Measurements from ENCODE around the gene ITGB3.

ITGB3 gene

DNA sequence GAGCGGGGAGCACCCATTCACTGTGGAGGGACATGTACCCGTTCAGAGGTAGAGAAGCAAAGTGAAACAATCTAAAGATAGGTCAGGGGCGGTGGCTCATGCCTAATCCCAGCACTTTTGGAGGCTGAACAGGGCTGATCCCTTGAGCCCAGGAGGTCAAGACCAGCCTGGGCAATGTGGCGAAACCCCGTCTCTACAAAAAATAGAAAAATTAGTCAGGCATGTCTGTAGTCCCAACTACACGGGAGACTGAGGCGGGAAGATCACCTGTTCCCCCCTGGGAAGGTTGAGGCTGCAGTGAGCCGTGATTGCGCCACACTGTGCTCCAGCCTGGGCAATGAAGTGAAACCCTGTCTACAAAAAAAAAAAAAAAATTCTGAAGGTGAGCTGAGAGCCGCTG, 22.8 kb upstream of the ITGB3 start:
- no peaks in the 10 kb centered on the region for H3K9me3 Mint-ChIP-seq
- H3K27ac Mint-ChIP-seq: no peak overlapping the region
- H3K4me3 Mint-ChIP-seq: no peak overlapping the region
- H3K27me3 Mint-ChIP-seq: peaks cover 6% of the 10 kb centered on the region
- H3K36me3 Mint-ChIP-seq (ENCODE audit: low read depth): no peaks in the 10 kb centered on the region
- H3K4me1 Mint-ChIP-seq (ENCODE audit: low read depth): peaks cover 15% of the 10 kb centered on the region

GRCh38 chr17:47231334-47231733, 22.3 kb upstream of the ITGB3 start:
- H3K27ac Mint-ChIP-seq: no peak overlapping the region
- H3K4me3 Mint-ChIP-seq: no peak overlapping the region
- no peaks in the 10 kb centered on the region for H3K36me3 Mint-ChIP-seq (ENCODE audit: low read depth)
- peaks cover 15% of the 10 kb centered on the region for H3K4me1 Mint-ChIP-seq (ENCODE audit: low read depth)
- H3K9me3 Mint-ChIP-seq: no peaks in the 10 kb centered on the region
- H3K27me3 Mint-ChIP-seq: peaks cover 6% of the 10 kb centered on the region

DNA sequence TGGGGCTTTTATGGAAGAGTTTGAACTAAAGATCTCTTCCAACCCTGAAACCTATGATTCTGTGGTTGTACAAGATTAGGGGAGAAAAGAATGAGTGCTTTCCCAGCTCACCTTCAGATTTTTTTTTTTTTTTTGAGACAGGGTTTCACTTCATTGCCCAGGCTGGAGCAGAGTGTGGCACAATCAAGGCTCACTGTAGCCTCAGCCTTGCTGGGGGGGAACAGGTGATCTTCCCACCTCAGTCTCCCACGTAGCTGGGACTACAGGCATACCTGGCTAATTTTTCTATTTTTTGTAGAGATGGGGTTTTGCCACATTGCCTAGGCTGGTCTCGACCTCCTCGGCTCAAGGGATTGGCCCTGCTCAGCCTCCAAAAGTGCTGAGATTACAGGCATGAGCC, 21.8 kb upstream of the ITGB3 start:
- Mint-ChIP-seq H3K4me1 (ENCODE audit: low read depth) (peaks cover 15% of the 10 kb centered on the region), H3K9me3 (no peaks in the 10 kb centered on the region), H3K36me3 (ENCODE audit: low read depth) (no peaks in the 10 kb centered on the region), H3K4me3 (no peak overlapping the region), H3K27me3 (peaks cover 6% of the 10 kb centered on the region), H3K27ac (no peak overlapping the region)

GRCh38 chr17:47232465-47232864, 21.2 kb upstream of the ITGB3 start:
- H3K9me3 Mint-ChIP-seq: no peaks in the 10 kb centered on the region
- peaks cover 6% of the 10 kb centered on the region for H3K27me3 Mint-ChIP-seq
- no peak overlapping the region for H3K4me3 Mint-ChIP-seq
- no peak overlapping the region for H3K27ac Mint-ChIP-seq
- peaks cover 15% of the 10 kb centered on the region for H3K4me1 Mint-ChIP-seq (ENCODE audit: low read depth)
- H3K36me3 Mint-ChIP-seq (ENCODE audit: low read depth): no peaks in the 10 kb centered on the region

GRCh38 chr17:47235506-47235905, 18.1 kb upstream of the ITGB3 start:
- H3K4me3 Mint-ChIP-seq: no peak overlapping the region
- peaks cover 4% of the 10 kb centered on the region for H3K27me3 Mint-ChIP-seq
- no peaks in the 10 kb centered on the region for H3K36me3 Mint-ChIP-seq (ENCODE audit: low read depth)
- no peaks in the 10 kb centered on the region for H3K9me3 Mint-ChIP-seq
- no peak overlapping the region for H3K27ac Mint-ChIP-seq
- H3K4me1 Mint-ChIP-seq (ENCODE audit: low read depth): peaks cover 10% of the 10 kb centered on the region

DNA sequence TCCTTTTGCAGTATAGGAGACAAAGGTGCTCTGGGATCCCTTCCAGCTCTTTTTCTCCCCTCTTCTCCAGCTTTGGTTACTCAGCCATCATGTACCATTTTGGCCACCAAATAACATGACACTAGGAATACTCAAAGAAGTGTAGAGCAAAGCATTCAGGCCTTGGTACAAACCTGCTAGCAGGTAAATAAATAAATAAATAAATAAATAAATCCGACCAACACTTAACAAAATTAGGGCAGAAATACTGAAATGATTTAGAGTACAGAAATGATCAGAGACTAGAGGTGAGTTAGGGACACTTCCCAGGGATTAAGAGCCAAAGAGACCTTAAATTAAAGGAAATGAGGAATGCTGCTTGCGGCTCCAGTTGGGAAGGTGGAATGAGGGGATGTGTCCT, 17.7 kb upstream of the ITGB3 start:
- Mint-ChIP-seq H3K9me3 (no peaks in the 10 kb centered on the region), H3K4me3 (no peak overlapping the region), H3K36me3 (ENCODE audit: low read depth) (no peaks in the 10 kb centered on the region), H3K27ac (no peak overlapping the region), H3K4me1 (ENCODE audit: low read depth) (peaks cover 10% of the 10 kb centered on the region), H3K27me3 (peaks cover under 1% of the 10 kb centered on the region)

- Mint-ChIP-seq H3K36me3 (ENCODE audit: low read depth) (no peaks in the 10 kb centered on the region), H3K9me3 (no peaks in the 10 kb centered on the region), H3K27me3 (no peaks in the 10 kb centered on the region), H3K4me3 (no peak overlapping the region), H3K27ac (no peak overlapping the region), H3K4me1 (ENCODE audit: low read depth) (peaks cover 10% of the 10 kb centered on the region)
Observed at GRCh38 chr17:47237841-47238240, 15.8 kb upstream of the ITGB3 start.

DNA sequence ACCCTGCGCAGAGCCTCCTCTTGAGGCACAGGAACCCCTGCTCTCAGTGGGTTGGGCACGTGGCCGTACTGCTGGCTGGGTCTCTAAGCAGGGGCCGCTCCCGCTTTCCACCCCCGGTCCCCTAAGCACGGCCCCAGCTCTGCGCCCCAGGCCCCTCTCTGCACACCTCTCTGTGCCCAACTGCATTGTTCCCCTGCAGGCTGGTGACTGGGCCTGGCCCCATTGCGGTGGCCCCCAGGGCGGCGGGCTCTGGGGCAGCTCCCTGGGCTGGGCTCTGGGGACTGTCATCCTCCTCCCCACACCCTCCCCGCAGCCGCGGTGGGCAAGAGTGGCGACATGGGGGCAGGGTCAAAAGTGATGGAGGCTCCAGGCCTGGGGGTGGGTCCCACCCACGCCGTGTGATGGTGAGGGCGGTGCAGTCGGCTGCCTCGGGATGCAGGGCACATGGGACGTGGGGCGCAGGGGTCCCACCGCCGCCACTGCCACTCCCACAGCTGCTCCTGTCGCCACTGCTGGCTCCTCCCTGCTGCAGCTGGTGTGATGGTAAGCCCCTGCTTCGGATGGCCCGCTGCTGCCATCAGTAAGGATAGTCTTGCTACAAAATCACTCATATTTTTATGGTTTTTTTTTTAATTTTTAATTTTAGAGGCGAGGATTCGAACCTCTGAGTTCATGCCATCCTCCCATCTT, 15.2 kb upstream of the ITGB3 start:
- H3K27ac Mint-ChIP-seq: no peak overlapping the region
- peaks cover 10% of the 10 kb centered on the region for H3K4me1 Mint-ChIP-seq (ENCODE audit: low read depth)
- H3K9me3 Mint-ChIP-seq: no peaks in the 10 kb centered on the region
- H3K27me3 Mint-ChIP-seq: no peaks in the 10 kb centered on the region
- no peak overlapping the region for H3K4me3 Mint-ChIP-seq
- H3K36me3 Mint-ChIP-seq (ENCODE audit: low read depth): no peaks in the 10 kb centered on the region

DNA sequence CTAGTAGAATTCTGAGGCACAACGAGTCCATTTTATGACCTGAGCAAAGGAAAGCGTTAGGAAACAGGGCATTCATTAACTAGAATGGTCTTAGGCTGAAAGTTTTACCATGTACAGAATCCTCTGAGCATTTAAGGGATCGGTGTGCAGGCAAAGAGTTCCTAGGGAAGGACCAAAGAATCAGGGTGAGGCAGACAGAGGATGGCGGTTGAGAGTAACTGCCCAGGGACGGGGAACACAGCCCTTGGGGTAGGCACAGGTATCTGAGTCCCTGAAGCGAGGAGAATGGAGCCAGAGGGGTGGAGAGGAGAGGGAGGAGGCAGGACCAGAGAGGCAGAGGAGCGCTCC, 14.0 kb upstream of the ITGB3 start:
- Mint-ChIP-seq H3K27me3 (no peaks in the 10 kb centered on the region), H3K4me1 (ENCODE audit: low read depth) (peaks cover 10% of the 10 kb centered on the region), H3K36me3 (ENCODE audit: low read depth) (no peaks in the 10 kb centered on the region), H3K4me3 (no peak overlapping the region), H3K27ac (peak overlapping the region; percentile 9), H3K9me3 (no peaks in the 10 kb centered on the region)

- no peaks in the 10 kb centered on the region for H3K36me3 Mint-ChIP-seq (ENCODE audit: low read depth)
- peaks cover 10% of the 10 kb centered on the region for H3K4me1 Mint-ChIP-seq (ENCODE audit: low read depth)
- H3K4me3 Mint-ChIP-seq: no peak overlapping the region
- no peak overlapping the region for H3K27ac Mint-ChIP-seq
- H3K27me3 Mint-ChIP-seq: no peaks in the 10 kb centered on the region
- no peaks in the 10 kb centered on the region for H3K9me3 Mint-ChIP-seq
Observed at GRCh38 chr17:47239967-47240651, 13.5 kb upstream of the ITGB3 start.

DNA sequence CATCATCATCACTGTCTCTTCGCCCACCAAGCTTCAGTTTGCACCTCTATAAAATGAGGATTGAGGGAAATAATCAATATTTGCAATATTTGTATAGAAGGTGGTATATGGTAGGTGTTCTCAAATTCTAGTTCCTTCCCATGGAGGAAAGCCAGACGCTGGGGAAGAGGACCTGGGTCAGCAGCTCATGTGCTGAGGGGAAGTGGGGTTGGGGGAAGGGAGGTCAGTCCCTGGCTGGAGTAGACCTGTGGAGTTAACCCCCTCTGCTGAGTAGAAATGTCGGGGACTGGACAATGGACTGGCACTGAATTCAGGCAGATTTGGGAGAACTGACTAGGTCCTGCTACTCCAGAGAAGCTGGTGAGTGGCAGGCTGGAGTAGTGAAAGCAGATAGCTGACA, 12.8 kb upstream of the ITGB3 start:
- Mint-ChIP-seq H3K27me3 (peaks cover 2% of the 10 kb centered on the region), H3K4me1 (ENCODE audit: low read depth) (peaks cover 10% of the 10 kb centered on the region), H3K36me3 (ENCODE audit: low read depth) (no peaks in the 10 kb centered on the region), H3K27ac (no peak overlapping the region), H3K9me3 (no peaks in the 10 kb centered on the region), H3K4me3 (no peak overlapping the region)

GRCh38 chr17:47242648-47243047, 11.0 kb upstream of the ITGB3 start:
- H3K36me3 Mint-ChIP-seq (ENCODE audit: low read depth): no peaks in the 10 kb centered on the region
- no peak overlapping the region for H3K27ac Mint-ChIP-seq
- no peak overlapping the region for H3K4me3 Mint-ChIP-seq
- H3K4me1 Mint-ChIP-seq (ENCODE audit: low read depth): peaks cover 10% of the 10 kb centered on the region
- no peaks in the 10 kb centered on the region for H3K9me3 Mint-ChIP-seq
- H3K27me3 Mint-ChIP-seq: peaks cover 10% of the 10 kb centered on the region

- H3K36me3 Mint-ChIP-seq (ENCODE audit: low read depth): no peaks in the 10 kb centered on the region
- no peak overlapping the region for H3K27ac Mint-ChIP-seq
- no peaks in the 10 kb centered on the region for H3K9me3 Mint-ChIP-seq
- no peak overlapping the region for H3K4me3 Mint-ChIP-seq
- H3K4me1 Mint-ChIP-seq (ENCODE audit: low read depth): peaks cover 10% of the 10 kb centered on the region
- peaks cover 10% of the 10 kb centered on the region for H3K27me3 Mint-ChIP-seq
Observed at GRCh38 chr17:47243737-47244598, 9.7 kb upstream of the ITGB3 start.

- Mint-ChIP-seq H3K4me1 (ENCODE audit: low read depth) (peaks cover 5% of the 10 kb centered on the region), H3K27me3 (peaks cover 10% of the 10 kb centered on the region), H3K27ac (no peak overlapping the region), H3K9me3 (no peaks in the 10 kb centered on the region), H3K36me3 (ENCODE audit: low read depth) (no peaks in the 10 kb centered on the region), H3K4me3 (no peak overlapping the region)
Observed at GRCh38 chr17:47244697-47245096, 8.9 kb upstream of the ITGB3 start.

- no peak overlapping the region for H3K27ac Mint-ChIP-seq
- no peak overlapping the region for H3K4me3 Mint-ChIP-seq
- no peaks in the 10 kb centered on the region for H3K4me1 Mint-ChIP-seq (ENCODE audit: low read depth)
- no peaks in the 10 kb centered on the region for H3K36me3 Mint-ChIP-seq (ENCODE audit: low read depth)
- H3K9me3 Mint-ChIP-seq: no peaks in the 10 kb centered on the region
- peaks cover 15% of the 10 kb centered on the region for H3K27me3 Mint-ChIP-seq
Observed at GRCh38 chr17:47246120-47246519, 7.5 kb upstream of the ITGB3 start.

All from stimulated activated naive CD8-positive, alpha-beta T cell treated with anti-CD3 and anti-CD28 coated beads, Interleukin-15, Interleukin-2, amounts not matched to agents 100 ng/mL and 50 ng/mL, for 24 hours (primary cell).